GM23338 (cell line): Measurements from ENCODE around the gene DIABLO. TPM values are rescaled to one million over a fixed set of nuclear protein-coding genes. Genes with fewer than 3 reads are reported as not detected.

Experiments
- ATAC-seq: fragments of 200-7000 bp; cut with Tn5 transposase; 3 replicates; pipeline ENCODE4 v1.9.1; 2020
- DNase-seq: peaks from one replicate; pipeline ENCODE4 v3.0.0-alpha.2; 2015; ENCODE audit warnings: low spot score
- H2AFZ ChIP-seq: fragments of 200-600 bp; sonication (generic); 2 replicates; pipeline ENCODE4 v1.8.0; 2016; ENCODE audit warnings: antibody characterized with exemption, mild to moderate bottlenecking, moderate library complexity
- H3F3A ChIP-seq: fragments of 200-600 bp; sonication (generic); replicated peaks from 2 replicates; pipeline ENCODE4 v1.8.0; 2017; ENCODE audit warnings: antibody characterized with exemption, mixed run types, low read depth
- H3K27ac ChIP-seq: fragments of 200-600 bp; sonication (generic); 2 replicates; pipeline ENCODE4 v1.6.1; 2016; ENCODE audit warnings: low read depth
- H3K27me3 ChIP-seq: fragments of 200-600 bp; sonication (generic); 2 replicates; pipeline ENCODE4 v1.8.0; 2016; ENCODE audit warnings: mild to moderate bottlenecking, mixed run types, moderate library complexity; ENCODE audit not compliant: insufficient read depth
- H3K36me3 ChIP-seq: fragments of 200-600 bp; sonication (generic); 2 replicates; pipeline ENCODE4 v1.8.0; 2016; ENCODE audit warnings: mild to moderate bottlenecking; ENCODE audit not compliant: insufficient read depth
- H3K4me1 ChIP-seq: fragments of 200-600 bp; sonication (generic); 2 replicates; pipeline ENCODE4 v1.8.0; 2016; ENCODE audit warnings: mild to moderate bottlenecking, moderate library complexity; ENCODE audit not compliant: insufficient read depth
- H3K4me2 ChIP-seq: fragments of 200-600 bp; sonication (generic); 2 replicates; pipeline ENCODE4 v1.7.1; 2017; ENCODE audit warnings: mixed run types
- H3K4me3 ChIP-seq: fragments of 200-600 bp; sonication (generic); 2 replicates; pipeline ENCODE4 v1.6.1; 2016; ENCODE audit warnings: mixed run types
- H3K79me2 ChIP-seq: fragments of 200-600 bp; sonication (generic); replicated peaks from 2 replicates; pipeline ENCODE4 v1.8.0; 2017; ENCODE audit warnings: mild to moderate bottlenecking; ENCODE audit not compliant: insufficient read depth
- H3K9me2 ChIP-seq: fragments of 200-600 bp; sonication (generic); 2 replicates; pipeline ENCODE4 v1.8.0; 2017; ENCODE audit not compliant: insufficient read depth
- H4K20me1 ChIP-seq: fragments of 200-600 bp; sonication (generic); replicated peaks from 2 replicates; pipeline ENCODE4 v1.8.0; 2017; ENCODE audit warnings: mild to moderate bottlenecking; ENCODE audit not compliant: insufficient read depth
- H3K27ac Mint-ChIP-seq: 2 replicates; pipeline ENCODE4 v1.8.0; 2020; ENCODE audit warnings: inconsistent platforms, mild to moderate bottlenecking, moderate library complexity, mixed read lengths
- H3K27me3 Mint-ChIP-seq: 3 replicates; pipeline ENCODE4 v1.8.0; 2022; ENCODE audit warnings: low read depth, mild to moderate bottlenecking, moderate library complexity, mixed read lengths, inconsistent platforms; ENCODE audit not compliant: insufficient read depth, poor library complexity
- H3K36me3 Mint-ChIP-seq: 3 replicates; pipeline ENCODE4 v1.8.0; 2021; ENCODE audit warnings: low read depth, mild to moderate bottlenecking, inconsistent platforms, moderate library complexity, mixed read lengths
- H3K4me1 Mint-ChIP-seq: 3 replicates; pipeline ENCODE4 v1.8.0; 2020; ENCODE audit warnings: mild to moderate bottlenecking, inconsistent platforms, mixed read lengths
- H3K4me3 Mint-ChIP-seq: 3 replicates; pipeline ENCODE4 v1.8.0; 2021; ENCODE audit warnings: moderate library complexity, mild to moderate bottlenecking, inconsistent platforms, mixed read lengths
- H3K9me3 Mint-ChIP-seq: 3 replicates; pipeline ENCODE4 v1.8.0; 2020; ENCODE audit warnings: moderate library complexity, mild to moderate bottlenecking, inconsistent platforms, mixed read lengths
- CREB1 ChIP-seq: fragments of 250-450 bp; sonication (Bioruptor Pico); IDR thresholded peaks from 2 replicates; pipeline ENCODE4 v1.5.0; 2020; ENCODE audit warnings: low read depth, mild to moderate bottlenecking, moderate library complexity
- EZH2 ChIP-seq: fragments of 200-600 bp; sonication (generic); IDR thresholded peaks from one replicate; pipeline ENCODE4 v1.8.0; 2017; ENCODE audit warnings: antibody characterized with exemption, mild to moderate bottlenecking, low read depth; ENCODE audit not compliant: unreplicated experiment
- EZH2phosphoT487 ChIP-seq: fragments of 200-600 bp; sonication (generic); IDR thresholded peaks from one replicate; pipeline ENCODE4 v1.8.1; 2018; ENCODE audit warnings: antibody characterized with exemption; ENCODE audit not compliant: unreplicated experiment
- JUNB ChIP-seq: IDR thresholded peaks from one replicate; pipeline ENCODE4 v1.6.1; 2016; ENCODE audit warnings: antibody characterized with exemption; ENCODE audit not compliant: unreplicated experiment
- NANOG ChIP-seq: IDR thresholded peaks from 2 replicates; pipeline ENCODE4 v1.6.1; 2016; ENCODE audit warnings: antibody characterized with exemption, borderline replicate concordance
- POLR2AphosphoS5 ChIP-seq: IDR thresholded peaks from 2 replicates; pipeline ENCODE4 v1.6.1; 2016; ENCODE audit warnings: antibody characterized with exemption, low read depth
- STAT1 ChIP-seq: IDR thresholded peaks from one replicate; pipeline ENCODE4 v1.6.1; 2016; ENCODE audit warnings: antibody characterized with exemption; ENCODE audit not compliant: unreplicated experiment
- ZNF114 ChIP-seq: fragments of 250-450 bp; sonication (Bioruptor Pico); IDR thresholded peaks from 2 replicates; pipeline ENCODE4 v1.5.0; 2020; ENCODE audit warnings: mild to moderate bottlenecking, moderate library complexity
- ZNF331 ChIP-seq: fragments of 250-450 bp; sonication (Bioruptor Pico); IDR thresholded peaks from 2 replicates; pipeline ENCODE4 v1.5.0; 2020; ENCODE audit warnings: low read depth, mild to moderate bottlenecking, moderate library complexity
- polyA plus RNA-seq: library from polyadenylated mRNA; unstranded; fragments of >200 nt; fragmentation: Nextera tagmentation; extraction: Ambion mirVana; gene quantifications from 2 replicates; pipeline ENCODE4 v1.2.1, GENCODE V29; 2016
- total RNA-seq: library from RNA; depleted of rRNA; stranded (reverse); fragments of >200 nt; shearing (Covaris generic); gene quantifications from 2 replicates; pipeline ENCODE4 v1.2.3, GENCODE V29; 2014
- TF ChIP-seq, protein P1 (sequence below): fragments of 250-450 bp; sonication (Bioruptor Pico); IDR thresholded peaks from 2 replicates; pipeline ENCODE4 v1.5.0; 2020; ENCODE audit warnings: mild to moderate bottlenecking, moderate library complexity
- TF ChIP-seq, protein P2 (sequence below), 2 experiments: fragments of 200-600 bp in 1 of 2; sonication (generic) in 1 of 2; conservative IDR thresholded peaks; 2 replicates each; pipeline versions ENCODE4 v1.5.1 to v1.6.1; 2016 to 2017; ENCODE audit warnings: antibody characterized with exemption in 2 of 2, low read depth in 2 of 2, mild to moderate bottlenecking in 2 of 2, moderate library complexity in 1 of 2
- TF ChIP-seq, protein P3 (sequence below): IDR thresholded peaks from one replicate; pipeline ENCODE4 v1.6.1; 2018; ENCODE audit warnings: antibody characterized with exemption; ENCODE audit not compliant: unreplicated experiment
- TF ChIP-seq, protein P4 (sequence below): IDR thresholded peaks from 2 replicates; pipeline ENCODE4 v1.6.1; 2016; ENCODE audit warnings: antibody characterized with exemption

DIABLO gene
- total and polyA plus RNA-seq, 2 experiments from 2014 or later: 72.0 to 82.7 TPM

DNA sequence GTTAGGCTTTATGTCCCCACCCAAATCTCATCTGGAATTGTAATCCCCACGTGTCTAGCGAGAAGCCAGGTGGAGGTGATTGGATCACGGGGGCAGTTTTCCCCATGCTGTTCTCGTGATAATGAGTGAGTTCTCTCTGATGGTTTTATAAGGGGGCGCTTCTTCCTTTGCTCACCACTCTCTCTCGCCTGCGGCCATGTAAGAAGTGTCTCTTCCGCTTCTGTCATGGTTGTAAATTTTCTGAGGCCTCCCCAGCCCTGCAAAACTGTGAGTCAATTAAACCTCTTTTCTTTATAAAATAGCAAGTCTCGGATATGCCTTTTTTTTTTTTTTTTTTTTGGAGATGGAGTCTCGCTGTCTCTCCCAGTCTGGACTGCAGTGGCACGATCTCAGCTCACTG lies 65.1 kb downstream of the DIABLO start:
- Histone ChIP-seq H2AFZ (no peak overlapping the region), H3K9me2 (no peaks in the 10 kb centered on the region), H3K27me3 (no peaks in the 10 kb centered on the region), H3F3A (no peaks in the 10 kb centered on the region), H3K36me3 (no peaks in the 10 kb centered on the region), H4K20me1 (no peaks in the 10 kb centered on the region), H3K27ac (no peak overlapping the region), H3K4me3 (no peak overlapping the region), H3K4me2 (no peak overlapping the region), H3K79me2 (no peaks in the 10 kb centered on the region), H3K4me1 (no peaks in the 10 kb centered on the region)
- DNase-seq (no peak), ATAC-seq (no peak)
- H3K27ac Mint-ChIP-seq: no peak overlapping the region
- peaks cover under 1% of the 10 kb centered on the region; the same call in 1 of the 3 replicates for H3K4me1 Mint-ChIP-seq
- no peaks in the 10 kb centered on the region for H3K9me3 Mint-ChIP-seq
- H3K27me3 Mint-ChIP-seq: peaks cover 3% of the 10 kb centered on the region
- H3K4me3 Mint-ChIP-seq: no peak overlapping the region
- TF ChIP-seq ZNF331 (CRISPR knock-in tag) (no peak), EZH2phosphoT487 (no peak), EZH2 (no peak), NANOG (no peak), ZNF114 (CRISPR knock-in tag) (no peak), STAT1 (no peak), CREB1 (CRISPR knock-in tag) (no peak), JUNB (no peak), POLR2AphosphoS5 (no peak)
- TF ChIP-seq, protein P1, sequence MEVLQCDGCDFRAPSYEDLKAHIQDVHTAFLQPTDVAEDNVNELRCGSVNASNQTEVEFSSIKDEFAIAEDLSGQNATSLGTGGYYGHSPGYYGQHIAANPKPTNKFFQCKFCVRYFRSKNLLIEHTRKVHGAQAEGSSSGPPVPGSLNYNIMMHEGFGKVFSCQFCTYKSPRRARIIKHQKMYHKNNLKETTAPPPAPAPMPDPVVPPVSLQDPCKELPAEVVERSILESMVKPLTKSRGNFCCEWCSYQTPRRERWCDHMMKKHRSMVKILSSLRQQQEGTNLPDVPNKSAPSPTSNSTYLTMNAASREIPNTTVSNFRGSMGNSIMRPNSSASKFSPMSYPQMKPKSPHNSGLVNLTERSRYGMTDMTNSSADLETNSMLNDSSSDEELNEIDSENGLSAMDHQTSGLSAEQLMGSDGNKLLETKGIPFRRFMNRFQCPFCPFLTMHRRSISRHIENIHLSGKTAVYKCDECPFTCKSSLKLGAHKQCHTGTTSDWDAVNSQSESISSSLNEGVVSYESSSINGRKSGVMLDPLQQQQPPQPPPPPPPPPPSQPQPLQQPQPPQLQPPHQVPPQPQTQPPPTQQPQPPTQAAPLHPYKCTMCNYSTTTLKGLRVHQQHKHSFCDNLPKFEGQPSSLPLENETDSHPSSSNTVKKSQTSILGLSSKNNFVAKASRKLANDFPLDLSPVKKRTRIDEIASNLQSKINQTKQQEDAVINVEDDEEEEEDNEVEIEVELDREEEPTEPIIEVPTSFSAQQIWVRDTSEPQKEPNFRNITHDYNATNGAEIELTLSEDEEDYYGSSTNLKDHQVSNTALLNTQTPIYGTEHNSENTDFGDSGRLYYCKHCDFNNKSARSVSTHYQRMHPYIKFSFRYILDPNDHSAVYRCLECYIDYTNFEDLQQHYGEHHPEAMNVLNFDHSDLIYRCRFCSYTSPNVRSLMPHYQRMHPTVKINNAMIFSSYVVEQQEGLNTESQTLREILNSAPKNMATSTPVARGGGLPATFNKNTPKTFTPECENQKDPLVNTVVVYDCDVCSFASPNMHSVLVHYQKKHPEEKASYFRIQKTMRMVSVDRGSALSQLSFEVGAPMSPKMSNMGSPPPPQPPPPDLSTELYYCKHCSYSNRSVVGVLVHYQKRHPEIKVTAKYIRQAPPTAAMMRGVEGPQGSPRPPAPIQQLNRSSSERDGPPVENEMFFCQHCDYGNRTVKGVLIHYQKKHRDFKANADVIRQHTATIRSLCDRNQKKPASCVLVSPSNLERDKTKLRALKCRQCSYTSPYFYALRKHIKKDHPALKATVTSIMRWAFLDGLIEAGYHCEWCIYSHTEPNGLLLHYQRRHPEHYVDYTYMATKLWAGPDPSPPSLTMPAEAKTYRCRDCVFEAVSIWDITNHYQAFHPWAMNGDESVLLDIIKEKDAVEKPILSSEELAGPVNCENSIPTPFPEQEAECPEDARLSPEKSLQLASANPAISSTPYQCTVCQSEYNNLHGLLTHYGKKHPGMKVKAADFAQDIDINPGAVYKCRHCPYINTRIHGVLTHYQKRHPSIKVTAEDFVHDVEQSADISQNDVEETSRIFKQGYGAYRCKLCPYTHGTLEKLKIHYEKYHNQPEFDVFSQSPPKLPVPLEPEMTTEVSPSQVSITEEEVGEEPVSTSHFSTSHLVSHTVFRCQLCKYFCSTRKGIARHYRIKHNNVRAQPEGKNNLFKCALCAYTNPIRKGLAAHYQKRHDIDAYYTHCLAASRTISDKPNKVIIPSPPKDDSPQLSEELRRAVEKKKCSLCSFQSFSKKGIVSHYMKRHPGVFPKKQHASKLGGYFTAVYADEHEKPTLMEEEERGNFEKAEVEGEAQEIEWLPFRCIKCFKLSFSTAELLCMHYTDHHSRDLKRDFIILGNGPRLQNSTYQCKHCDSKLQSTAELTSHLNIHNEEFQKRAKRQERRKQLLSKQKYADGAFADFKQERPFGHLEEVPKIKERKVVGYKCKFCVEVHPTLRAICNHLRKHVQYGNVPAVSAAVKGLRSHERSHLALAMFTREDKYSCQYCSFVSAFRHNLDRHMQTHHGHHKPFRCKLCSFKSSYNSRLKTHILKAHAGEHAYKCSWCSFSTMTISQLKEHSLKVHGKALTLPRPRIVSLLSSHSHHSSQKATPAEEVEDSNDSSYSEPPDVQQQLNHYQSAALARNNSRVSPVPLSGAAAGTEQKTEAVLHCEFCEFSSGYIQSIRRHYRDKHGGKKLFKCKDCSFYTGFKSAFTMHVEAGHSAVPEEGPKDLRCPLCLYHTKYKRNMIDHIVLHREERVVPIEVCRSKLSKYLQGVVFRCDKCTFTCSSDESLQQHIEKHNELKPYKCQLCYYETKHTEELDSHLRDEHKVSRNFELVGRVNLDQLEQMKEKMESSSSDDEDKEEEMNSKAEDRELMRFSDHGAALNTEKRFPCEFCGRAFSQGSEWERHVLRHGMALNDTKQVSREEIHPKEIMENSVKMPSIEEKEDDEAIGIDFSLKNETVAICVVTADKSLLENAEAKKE (CRISPR knock-in tag): no peak
- TF ChIP-seq, protein P2, sequence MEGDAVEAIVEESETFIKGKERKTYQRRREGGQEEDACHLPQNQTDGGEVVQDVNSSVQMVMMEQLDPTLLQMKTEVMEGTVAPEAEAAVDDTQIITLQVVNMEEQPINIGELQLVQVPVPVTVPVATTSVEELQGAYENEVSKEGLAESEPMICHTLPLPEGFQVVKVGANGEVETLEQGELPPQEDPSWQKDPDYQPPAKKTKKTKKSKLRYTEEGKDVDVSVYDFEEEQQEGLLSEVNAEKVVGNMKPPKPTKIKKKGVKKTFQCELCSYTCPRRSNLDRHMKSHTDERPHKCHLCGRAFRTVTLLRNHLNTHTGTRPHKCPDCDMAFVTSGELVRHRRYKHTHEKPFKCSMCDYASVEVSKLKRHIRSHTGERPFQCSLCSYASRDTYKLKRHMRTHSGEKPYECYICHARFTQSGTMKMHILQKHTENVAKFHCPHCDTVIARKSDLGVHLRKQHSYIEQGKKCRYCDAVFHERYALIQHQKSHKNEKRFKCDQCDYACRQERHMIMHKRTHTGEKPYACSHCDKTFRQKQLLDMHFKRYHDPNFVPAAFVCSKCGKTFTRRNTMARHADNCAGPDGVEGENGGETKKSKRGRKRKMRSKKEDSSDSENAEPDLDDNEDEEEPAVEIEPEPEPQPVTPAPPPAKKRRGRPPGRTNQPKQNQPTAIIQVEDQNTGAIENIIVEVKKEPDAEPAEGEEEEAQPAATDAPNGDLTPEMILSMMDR (conservative IDR thresholded peaks at IDR 0.05; ENCODE audit: low read depth in 2 of 2): no peak
- TF ChIP-seq, protein P3, sequence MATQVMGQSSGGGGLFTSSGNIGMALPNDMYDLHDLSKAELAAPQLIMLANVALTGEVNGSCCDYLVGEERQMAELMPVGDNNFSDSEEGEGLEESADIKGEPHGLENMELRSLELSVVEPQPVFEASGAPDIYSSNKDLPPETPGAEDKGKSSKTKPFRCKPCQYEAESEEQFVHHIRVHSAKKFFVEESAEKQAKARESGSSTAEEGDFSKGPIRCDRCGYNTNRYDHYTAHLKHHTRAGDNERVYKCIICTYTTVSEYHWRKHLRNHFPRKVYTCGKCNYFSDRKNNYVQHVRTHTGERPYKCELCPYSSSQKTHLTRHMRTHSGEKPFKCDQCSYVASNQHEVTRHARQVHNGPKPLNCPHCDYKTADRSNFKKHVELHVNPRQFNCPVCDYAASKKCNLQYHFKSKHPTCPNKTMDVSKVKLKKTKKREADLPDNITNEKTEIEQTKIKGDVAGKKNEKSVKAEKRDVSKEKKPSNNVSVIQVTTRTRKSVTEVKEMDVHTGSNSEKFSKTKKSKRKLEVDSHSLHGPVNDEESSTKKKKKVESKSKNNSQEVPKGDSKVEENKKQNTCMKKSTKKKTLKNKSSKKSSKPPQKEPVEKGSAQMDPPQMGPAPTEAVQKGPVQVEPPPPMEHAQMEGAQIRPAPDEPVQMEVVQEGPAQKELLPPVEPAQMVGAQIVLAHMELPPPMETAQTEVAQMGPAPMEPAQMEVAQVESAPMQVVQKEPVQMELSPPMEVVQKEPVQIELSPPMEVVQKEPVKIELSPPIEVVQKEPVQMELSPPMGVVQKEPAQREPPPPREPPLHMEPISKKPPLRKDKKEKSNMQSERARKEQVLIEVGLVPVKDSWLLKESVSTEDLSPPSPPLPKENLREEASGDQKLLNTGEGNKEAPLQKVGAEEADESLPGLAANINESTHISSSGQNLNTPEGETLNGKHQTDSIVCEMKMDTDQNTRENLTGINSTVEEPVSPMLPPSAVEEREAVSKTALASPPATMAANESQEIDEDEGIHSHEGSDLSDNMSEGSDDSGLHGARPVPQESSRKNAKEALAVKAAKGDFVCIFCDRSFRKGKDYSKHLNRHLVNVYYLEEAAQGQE: no peak
- TF ChIP-seq, protein P4, sequence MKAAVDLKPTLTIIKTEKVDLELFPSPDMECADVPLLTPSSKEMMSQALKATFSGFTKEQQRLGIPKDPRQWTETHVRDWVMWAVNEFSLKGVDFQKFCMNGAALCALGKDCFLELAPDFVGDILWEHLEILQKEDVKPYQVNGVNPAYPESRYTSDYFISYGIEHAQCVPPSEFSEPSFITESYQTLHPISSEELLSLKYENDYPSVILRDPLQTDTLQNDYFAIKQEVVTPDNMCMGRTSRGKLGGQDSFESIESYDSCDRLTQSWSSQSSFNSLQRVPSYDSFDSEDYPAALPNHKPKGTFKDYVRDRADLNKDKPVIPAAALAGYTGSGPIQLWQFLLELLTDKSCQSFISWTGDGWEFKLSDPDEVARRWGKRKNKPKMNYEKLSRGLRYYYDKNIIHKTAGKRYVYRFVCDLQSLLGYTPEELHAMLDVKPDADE: no peak
- no peaks in the 10 kb centered on the region for H3K36me3 Mint-ChIP-seq
